HEK293 (cell line): ENCODE results near the gene ITPKB.

Experiments used
- CTCF ChIP-seq: fragments of 450-650 bp; formaldehyde crosslinking; IDR thresholded peaks from 2 replicates; pipeline ENCODE4 v1.5.1; 2016; ENCODE audit warnings: missing biosample characterization, missing genetic modification characterization
- GLI2 ChIP-seq: fragments of 450-650 bp; formaldehyde crosslinking; IDR thresholded peaks from 2 replicates; pipeline ENCODE4; 2017; ENCODE audit warnings: missing biosample characterization, missing genetic modification characterization, low read depth, borderline replicate concordance
- HIC1 ChIP-seq: fragments of 450-650 bp; formaldehyde crosslinking; IDR thresholded peaks from 2 replicates; pipeline ENCODE4 v1.5.1; 2016; ENCODE audit warnings: missing biosample characterization, missing genetic modification characterization
- IKZF3 ChIP-seq: fragments of 450-650 bp; IDR thresholded peaks from 2 replicates; pipeline ENCODE4 v1.5.0; 2018; ENCODE audit warnings: missing biosample characterization, mild to moderate bottlenecking, missing genetic modification characterization, moderate library complexity
- MEIS1 ChIP-seq: sonication (generic); formaldehyde crosslinking; IDR thresholded peaks from 2 replicates; pipeline ENCODE4 v1.8.1; 2022; ENCODE audit warnings: missing genetic modification reagents, mild to moderate bottlenecking, borderline replicate concordance
- TRIM28 ChIP-seq: IDR thresholded peaks from 2 replicates; pipeline ENCODE4 v1.6.1; 2011; ENCODE audit warnings: low read length, control low read depth, borderline replicate concordance
- ZFP41 ChIP-seq: fragments of 450-650 bp; formaldehyde crosslinking; IDR thresholded peaks from 2 replicates; pipeline ENCODE4 v1.5.1; 2016; ENCODE audit warnings: missing biosample characterization, missing genetic modification characterization, borderline replicate concordance
- ZNF10 ChIP-seq: fragments of 450-650 bp; formaldehyde crosslinking; IDR thresholded peaks from 2 replicates; pipeline ENCODE4 v1.5.1; 2017; ENCODE audit warnings: missing biosample characterization, missing genetic modification characterization
- ZNF274 ChIP-seq, 2 experiments: fragments of 200-500 bp in 1 of 2; fragments of 450-650 bp in 1 of 2; sonication (Bioruptor generic) in 1 of 2; formaldehyde crosslinking in 1 of 2; IDR thresholded peaks; 2 replicates each; pipeline versions ENCODE4 v1.5.1 to v1.6.1; 2014 to 2016; ENCODE audit warnings: borderline replicate concordance in 1 of 2, inconsistent platforms in 1 of 2, low read length in 1 of 2, missing biosample characterization in 1 of 2, missing genetic modification characterization in 1 of 2
- ZNF37A ChIP-seq: fragments of 450-650 bp; IDR thresholded peaks from 2 replicates; pipeline ENCODE4 v1.5.1; 2018; ENCODE audit warnings: missing biosample characterization, missing genetic modification characterization
- ZNF558 ChIP-seq: fragments of 450-650 bp; formaldehyde crosslinking; IDR thresholded peaks from 2 replicates; pipeline ENCODE4 v1.5.1; 2016; ENCODE audit warnings: missing biosample characterization, missing genetic modification characterization
- ZNF692 ChIP-seq: fragments of 450-650 bp; formaldehyde crosslinking; IDR thresholded peaks from 2 replicates; pipeline ENCODE4 v1.5.1; 2016; ENCODE audit warnings: missing biosample characterization, missing genetic modification characterization
- ZNF785 ChIP-seq: fragments of 450-650 bp; formaldehyde crosslinking; IDR thresholded peaks from 2 replicates; pipeline ENCODE4 v1.5.1; 2016; ENCODE audit warnings: missing biosample characterization, missing genetic modification characterization

- TF ChIP-seq ZNF692 = no peak
- no peak for TF ChIP-seq ZNF37A (tag by site-specific recombination)
- TF ChIP-seq IKZF3 (tag by site-specific recombination) = no peak
- TF ChIP-seq ZNF785 (tag by site-specific recombination) = no peak
- no peak for TF ChIP-seq CTCF (tag by site-specific recombination)
- TF ChIP-seq ZNF10 (tag by site-specific recombination) = no peak
- TF ChIP-seq ZNF558 (tag by site-specific recombination) = no peak
- no peak for TF ChIP-seq ZFP41 (tag by site-specific recombination)
- TF ChIP-seq HIC1 (tag by site-specific recombination) = no peak
- TF ChIP-seq ZNF274 (IDR thresholded peaks at IDR 0.05; ENCODE audit: low read length) = no peak
- TF ChIP-seq ZNF274 (tag by site-specific recombination; IDR thresholded peaks at IDR 0.05; ENCODE audit: borderline replicate concordance) = no peak
- TF ChIP-seq MEIS1 (CRISPR knock-in tag) = no peak
- no peak for TF ChIP-seq GLI2
- TF ChIP-seq TRIM28 = no peak
Measured at GRCh38 chr1:226762988-226763904, 24.2 kb upstream of the ITPKB start.
